ENCODE results near the gene OLFML2A.

DNA sequence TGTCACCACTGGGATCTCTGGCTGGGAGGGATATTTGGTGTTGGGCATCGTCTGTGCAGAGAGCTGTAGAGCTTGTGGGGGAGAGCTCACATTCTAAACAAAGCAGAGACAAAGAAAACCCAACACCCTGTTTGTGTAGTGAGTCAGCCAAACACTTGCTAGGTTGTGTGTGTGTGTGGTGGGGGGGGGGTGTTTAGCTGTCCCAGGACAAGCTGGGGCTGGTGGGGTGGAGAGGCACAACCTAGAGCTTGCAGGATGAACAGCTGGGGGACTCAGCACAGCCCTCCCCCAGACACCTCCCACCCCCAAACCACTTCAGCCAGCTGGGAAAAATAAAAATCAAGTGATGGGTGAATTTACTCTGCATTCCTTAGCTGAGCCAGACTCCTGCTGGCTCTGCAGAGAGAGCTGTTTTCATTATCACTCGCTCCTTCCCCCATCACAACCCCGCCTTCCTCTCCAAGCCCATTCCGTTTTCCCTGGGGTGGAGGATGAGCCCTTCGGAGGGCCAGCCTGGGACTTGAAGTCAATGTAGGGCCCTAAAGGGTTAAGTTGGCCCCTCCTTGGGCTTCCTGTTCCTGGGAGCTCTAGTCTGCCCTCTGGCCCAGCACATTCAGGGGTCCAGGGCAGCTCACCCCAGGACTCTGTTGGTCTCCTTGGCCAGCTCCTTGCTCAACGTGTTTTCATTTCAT is 2.6 kb downstream of the OLFML2A start:
- TF ChIP-seq, protein P1, sequence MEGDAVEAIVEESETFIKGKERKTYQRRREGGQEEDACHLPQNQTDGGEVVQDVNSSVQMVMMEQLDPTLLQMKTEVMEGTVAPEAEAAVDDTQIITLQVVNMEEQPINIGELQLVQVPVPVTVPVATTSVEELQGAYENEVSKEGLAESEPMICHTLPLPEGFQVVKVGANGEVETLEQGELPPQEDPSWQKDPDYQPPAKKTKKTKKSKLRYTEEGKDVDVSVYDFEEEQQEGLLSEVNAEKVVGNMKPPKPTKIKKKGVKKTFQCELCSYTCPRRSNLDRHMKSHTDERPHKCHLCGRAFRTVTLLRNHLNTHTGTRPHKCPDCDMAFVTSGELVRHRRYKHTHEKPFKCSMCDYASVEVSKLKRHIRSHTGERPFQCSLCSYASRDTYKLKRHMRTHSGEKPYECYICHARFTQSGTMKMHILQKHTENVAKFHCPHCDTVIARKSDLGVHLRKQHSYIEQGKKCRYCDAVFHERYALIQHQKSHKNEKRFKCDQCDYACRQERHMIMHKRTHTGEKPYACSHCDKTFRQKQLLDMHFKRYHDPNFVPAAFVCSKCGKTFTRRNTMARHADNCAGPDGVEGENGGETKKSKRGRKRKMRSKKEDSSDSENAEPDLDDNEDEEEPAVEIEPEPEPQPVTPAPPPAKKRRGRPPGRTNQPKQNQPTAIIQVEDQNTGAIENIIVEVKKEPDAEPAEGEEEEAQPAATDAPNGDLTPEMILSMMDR (IDR thresholded peaks at IDR 0.05; ENCODE audit: poor library complexity), result no peak
- no peak for TF ChIP-seq EZH2 (IDR thresholded peaks at IDR 0.05; ENCODE audit: borderline replicate concordance)

Measured in hepatocyte (in vitro differentiated cells).